Trophoblast cell (in vitro differentiated cells and primary cell): ENCODE results near the gene TOR1AIP2.
A peak's percentile ranks its signal among the peaks of the same experiment; 100 is the strongest.

Experiments used
- DNase-seq, 2 donors: peaks; one replicate each; pipeline ENCODE4 v3.0.0-alpha.2; 2016
- H2AFZ ChIP-seq: 2 replicates; pipeline ENCODE4 v1.6.1; 2013; ENCODE audit warnings: low read length, moderate library complexity, mild to moderate bottlenecking; ENCODE audit not compliant: insufficient read depth, poor library complexity
- H2AK5ac ChIP-seq: 2 replicates; pipeline ENCODE4 v1.6.1; 2013; ENCODE audit warnings: mild to moderate bottlenecking, low read length
- H2BK120ac ChIP-seq: 2 replicates; pipeline ENCODE4 v1.6.1; 2013; ENCODE audit warnings: low read length, mild to moderate bottlenecking, moderate library complexity; ENCODE audit not compliant: insufficient read depth, poor library complexity
- H2BK12ac ChIP-seq: 2 replicates; pipeline ENCODE4 v1.6.1; 2013; ENCODE audit warnings: mild to moderate bottlenecking, low read length, moderate library complexity
- H2BK5ac ChIP-seq: 2 replicates; pipeline ENCODE4 v1.6.1; 2013; ENCODE audit warnings: low read length, low read depth, moderate library complexity, mild to moderate bottlenecking; ENCODE audit not compliant: poor library complexity
- H3K14ac ChIP-seq: 2 replicates; pipeline ENCODE4 v1.6.1; 2013; ENCODE audit warnings: mild to moderate bottlenecking, low read length
- H3K18ac ChIP-seq: 2 replicates; pipeline ENCODE4 v1.6.1; 2013; ENCODE audit warnings: mild to moderate bottlenecking, low read length
- H3K23ac ChIP-seq: 2 replicates; pipeline ENCODE4 v1.6.1; 2013; ENCODE audit warnings: low read length
- H3K27ac ChIP-seq: 2 replicates; pipeline ENCODE4 v1.5.1; 2013; ENCODE audit warnings: low read depth, mild to moderate bottlenecking, inconsistent platforms, low read length, moderate library complexity
- H3K27me3 ChIP-seq: 2 replicates; pipeline ENCODE4 v1.6.1; 2013; ENCODE audit warnings: inconsistent platforms, mild to moderate bottlenecking, low read length, moderate library complexity; ENCODE audit not compliant: insufficient read depth
- H3K36me3 ChIP-seq, 2 experiments: 1 replicate in 1 of 2; 2 replicates in 1 of 2; pipeline ENCODE4 v1.6.1; 2013; ENCODE audit warnings: low read length in 2 of 2, mild to moderate bottlenecking in 2 of 2, moderate library complexity in 1 of 2; ENCODE audit not compliant: insufficient read depth in 2 of 2, control insufficient read depth in 1 of 2
- H3K4ac ChIP-seq: 2 replicates; pipeline ENCODE4 v1.6.1; 2013; ENCODE audit warnings: low read depth, mild to moderate bottlenecking, low read length, moderate library complexity
- H3K4me1 ChIP-seq, 2 experiments: 1 replicate in 1 of 2; 2 replicates in 1 of 2; pipeline ENCODE4 v1.6.1; 2013; ENCODE audit warnings: low read length in 2 of 2, mild to moderate bottlenecking in 2 of 2, moderate library complexity in 1 of 2; ENCODE audit not compliant: insufficient read depth in 2 of 2, control insufficient read depth in 1 of 2
- H3K4me2 ChIP-seq: 2 replicates; pipeline ENCODE4 v1.6.1; 2013; ENCODE audit warnings: inconsistent platforms, mild to moderate bottlenecking, low read length, moderate library complexity
- H3K4me3 ChIP-seq: 2 replicates; pipeline ENCODE4 v1.5.1; 2013; ENCODE audit warnings: mild to moderate bottlenecking, low read depth, low read length, inconsistent platforms
- H3K79me1 ChIP-seq: one replicate; pipeline ENCODE4 v1.6.1; 2013; ENCODE audit warnings: low read length
- H3K79me2 ChIP-seq: 2 replicates; pipeline ENCODE4 v1.6.1; 2013; ENCODE audit warnings: low read length, mild to moderate bottlenecking; ENCODE audit not compliant: control insufficient read depth, insufficient read depth, poor library complexity
- H3K9ac ChIP-seq: 2 replicates; pipeline ENCODE4 v1.6.1; 2013; ENCODE audit warnings: mild to moderate bottlenecking, low read length
- H3K9me3 ChIP-seq: 2 replicates; pipeline ENCODE4 v1.6.1; 2013; ENCODE audit warnings: low read depth, mild to moderate bottlenecking, control low read depth, inconsistent platforms, low read length; ENCODE audit not compliant: insufficient read depth
- H4K12ac ChIP-seq: 2 replicates; pipeline ENCODE4 v1.6.1; 2013; ENCODE audit warnings: low read depth, mild to moderate bottlenecking, low read length, moderate library complexity
- H4K8ac ChIP-seq: 2 replicates; pipeline ENCODE4 v1.6.1; 2013; ENCODE audit warnings: low read depth, mild to moderate bottlenecking, low read length, moderate library complexity
- H4K91ac ChIP-seq: one replicate; pipeline ENCODE4 v1.6.1; 2013; ENCODE audit warnings: low read depth, mild to moderate bottlenecking, low read length, moderate library complexity
- WGBS: extraction: QIAGEN DNeasy Blood & Tissue Kit; methylation state at CpG from one replicate; pipeline ENCODE4 v1.1.7; 2013; ENCODE audit warnings: missing lambda C conversion rate; ENCODE audit not compliant: insufficient read length, insufficient coverage; ENCODE audit errors: extremely low coverage; 5-methylcytosine and 5-hydroxymethylcytosine counted together

TOR1AIP2 gene

GRCh38 chr1:179881642-179882252 is 4.1 kb upstream of the TOR1AIP2 start:
- Histone ChIP-seq H2BK120ac (peak overlapping the region; percentile 79), H3K4me2 (peak overlapping the region; percentile 63), H3K27me3 (no peaks in the 10 kb centered on the region), H3K23ac (no peak overlapping the region), H3K9ac (peak overlapping the region; percentile 88), H4K91ac (peak overlapping the region; percentile 95), H2AFZ (peak overlapping the region; percentile 80), H3K14ac (peak overlapping the region; percentile 82), H3K79me1 (peaks cover 15% of the 10 kb centered on the region), H3K4me3 (peak overlapping the region; percentile 90), H2BK12ac (no peak overlapping the region), H3K27ac (peak overlapping the region; percentile 98), H2AK5ac (peak overlapping the region; percentile 44), H4K8ac (peak overlapping the region; percentile 87), H3K4me1 (peaks cover 0 to 5% of the 10 kb centered on the region in 2 experiments), H3K36me3 (peaks cover 0 to 2% of the 10 kb centered on the region in 2 experiments), H3K18ac (peak overlapping the region; percentile 75), H3K79me2 (peaks cover 14% of the 10 kb centered on the region), H3K9me3 (no peaks in the 10 kb centered on the region), H4K12ac (peak overlapping the region; percentile 89), H2BK5ac (peak overlapping the region; percentile 80), H3K4ac (peak overlapping the region; percentile 59)
- peak; percentile 67 to 79 for DNase-seq
- WGBS: no CpG with 5 or more reads among the region's 22 CpGs

DNA sequence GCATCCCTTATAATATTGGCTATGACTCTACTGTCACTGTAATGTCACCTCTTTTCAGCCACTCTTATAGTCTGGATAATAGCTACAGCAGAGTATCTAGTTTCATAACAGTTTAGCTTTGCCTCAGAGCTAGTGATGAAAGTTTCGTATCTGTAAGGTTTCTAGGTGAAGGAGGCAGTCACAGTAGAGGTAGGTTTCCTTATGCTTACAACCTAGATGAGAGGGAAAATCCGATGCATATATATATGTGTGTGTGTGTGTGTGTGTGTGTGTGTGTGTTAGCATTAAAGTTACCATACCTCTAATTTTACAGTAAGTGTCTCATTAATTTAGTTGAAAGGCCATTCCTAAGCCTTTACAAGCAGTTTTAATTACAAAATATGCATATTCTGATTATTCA is 2.2 kb upstream of the TOR1AIP2 start:
- H3K14ac ChIP-seq: no peak overlapping the region
- no peak overlapping the region for H2BK5ac ChIP-seq
- H3K4ac ChIP-seq: no peak overlapping the region
- DNase-seq: no peak
- no peaks in the 10 kb centered on the region for H3K9me3 ChIP-seq
- no peak overlapping the region for H3K9ac ChIP-seq
- no peak overlapping the region for H4K8ac ChIP-seq
- H4K91ac ChIP-seq: no peak overlapping the region
- H3K79me2 ChIP-seq: peaks cover 16% of the 10 kb centered on the region
- H2BK120ac ChIP-seq: no peak overlapping the region
- peaks cover 0 to 5% of the 10 kb centered on the region in 2 experiments for H3K4me1 ChIP-seq
- H3K27me3 ChIP-seq: no peaks in the 10 kb centered on the region
- no peak overlapping the region for H4K12ac ChIP-seq
- H3K4me2 ChIP-seq: no peak overlapping the region
- no peak overlapping the region for H2BK12ac ChIP-seq
- H3K36me3 ChIP-seq: peaks cover 0 to 4% of the 10 kb centered on the region in 2 experiments
- WGBS: no CpG with 5 or more reads among the region's 2 CpGs
- H3K79me1 ChIP-seq: peaks cover 15% of the 10 kb centered on the region
- H3K23ac ChIP-seq: no peak overlapping the region
- H2AFZ ChIP-seq: no peak overlapping the region
- H3K18ac ChIP-seq: no peak overlapping the region
- H3K27ac ChIP-seq: no peak overlapping the region
- no peak overlapping the region for H3K4me3 ChIP-seq
- no peak overlapping the region for H2AK5ac ChIP-seq

- Histone ChIP-seq H3K4me1 (peaks cover 0 to 3% of the 10 kb centered on the region in 2 experiments), H4K91ac (no peak overlapping the region), H3K27me3 (no peaks in the 10 kb centered on the region), H2BK5ac (no peak overlapping the region), H3K79me1 (peaks cover 2% of the 10 kb centered on the region), H3K4me3 (no peak overlapping the region), H4K12ac (no peak overlapping the region), H3K36me3 (peaks cover 5 to 8% of the 10 kb centered on the region in 2 experiments), H3K18ac (no peak overlapping the region), H4K8ac (no peak overlapping the region), H2AFZ (no peak overlapping the region), H3K14ac (no peak overlapping the region), H3K9ac (no peak overlapping the region), H3K9me3 (no peaks in the 10 kb centered on the region), H3K23ac (no peak overlapping the region), H3K27ac (no peak overlapping the region), H2BK120ac (no peak overlapping the region), H3K79me2 (peaks cover 10% of the 10 kb centered on the region), H3K4me2 (no peak overlapping the region), H3K4ac (no peak overlapping the region), H2BK12ac (no peak overlapping the region), H2AK5ac (no peak overlapping the region)
- no CpG with 5 or more reads among the region's 3 CpGs for WGBS
- DNase-seq: peak; percentile 85 to 98
These were observed 1.3 kb downstream of the TOR1AIP2 start for GRCh38 chr1:179876300-179876715.

GRCh38 chr1:179875596-179876299 is 1.9 kb downstream of the TOR1AIP2 start:
- Histone ChIP-seq H2AFZ (no peak overlapping the region), H3K23ac (no peak overlapping the region), H2BK5ac (no peak overlapping the region), H3K4me1 (peaks cover 0 to 3% of the 10 kb centered on the region in 2 experiments), H4K91ac (no peak overlapping the region), H3K4ac (no peak overlapping the region), H3K79me1 (peaks cover 2% of the 10 kb centered on the region), H2BK12ac (no peak overlapping the region), H3K9ac (no peak overlapping the region), H3K36me3 (peaks cover 5 to 8% of the 10 kb centered on the region in 2 experiments), H4K12ac (no peak overlapping the region), H3K9me3 (no peaks in the 10 kb centered on the region), H3K18ac (no peak overlapping the region), H3K27ac (no peak overlapping the region), H3K4me2 (peak overlapping the region; percentile 13), H2AK5ac (no peak overlapping the region), H3K79me2 (peaks cover 10% of the 10 kb centered on the region), H3K27me3 (no peaks in the 10 kb centered on the region), H2BK120ac (no peak overlapping the region), H3K14ac (no peak overlapping the region), H4K8ac (no peak overlapping the region), H3K4me3 (no peak overlapping the region)
- no CpG with 5 or more reads among the region's 4 CpGs for whole genome bisulfite sequencing
- peak in 1 of 2 donors; percentile 36 for DNase-seq
